Heart left ventricle (tissue), 16 donors: ENCODE data around the gene RNF112. TPM values are rescaled to one million over a fixed set of nuclear protein-coding genes. Genes with fewer than 3 reads are reported as not detected.

Source experiments
- ATAC-seq, 4 donors: fragments of 200-7000 bp; cut with Tn5 transposase; one replicate each; pipeline ENCODE4 v1.9.1; 2020 to 2022; ENCODE audit warnings: moderate library complexity in 4 of 4, mild to moderate bottlenecking in 3 of 4, moderate number of reproducible peaks in 1 of 4
- DNase-seq, 5 donors: peaks; one replicate each; pipeline ENCODE4 v3.0.0-alpha.2; 2020
- H3K27ac ChIP-seq, 12 donors: fragments of 200-600 bp; sonication (generic) in 4 of 12; one replicate each; pipeline versions ENCODE4 v1.5.0 to v1.8.0; 2016 to 2022; ENCODE audit warnings: mild to moderate bottlenecking in 2 of 12
- H3K27me3 ChIP-seq, 9 donors: fragments of 200-600 bp; sonication (generic) in 2 of 9; one replicate each; pipeline versions ENCODE4 v1.5.1 to v1.8.0; 2016 to 2022; ENCODE audit warnings: mild to moderate bottlenecking in 3 of 9
- H3K36me3 ChIP-seq, 9 donors: fragments of 200-600 bp; sonication (generic) in 2 of 9; one replicate each; pipeline versions ENCODE4 v1.5.0 to v1.8.0; 2018 to 2022; ENCODE audit warnings: mild to moderate bottlenecking in 2 of 9
- H3K4me1 ChIP-seq, 12 donors: fragments of 200-600 bp; sonication (generic) in 4 of 12; one replicate each; pipeline versions ENCODE4 v1.5.0 to v1.8.0; 2016 to 2022; ENCODE audit warnings: mild to moderate bottlenecking in 3 of 12
- H3K4me3 ChIP-seq, 12 donors: fragments of 200-600 bp; sonication (generic) in 4 of 12; one replicate each; pipeline versions ENCODE4 v1.5.0 to v1.8.0; 2017 to 2022; ENCODE audit warnings: mild to moderate bottlenecking in 9 of 12, moderate library complexity in 4 of 12
- H3K9me3 ChIP-seq, 12 donors: fragments of 200-600 bp; sonication (generic) in 4 of 12; one replicate each; pipeline versions ENCODE4 v1.5.0 to v1.8.0; 2016 to 2022; ENCODE audit warnings: mild to moderate bottlenecking in 1 of 12
- POLR2A ChIP-seq, 2 donors: fragments of 450-650 bp; IDR thresholded peaks; one replicate each; pipeline ENCODE4 v1.6.1; 2017; ENCODE audit warnings: antibody characterized with exemption in 2 of 2, mild to moderate bottlenecking in 2 of 2, moderate library complexity in 2 of 2
- WGBS, 4 donors: extraction: QIAGEN DNeasy Blood & Tissue Kit in 2 of 4; methylation state at CpG; one replicate each; pipeline versions ENCODE4 v1.1.5 to v1.1.7; 2013 to 2018; 5-methylcytosine and 5-hydroxymethylcytosine counted together
- intact Hi-C, 10 donors: fragments of 100-400 bp; cut with DNase I; formaldehyde crosslinking; loops; one replicate each; pipeline versions ENCODE4 v1.11.1 to v1.14.2; 2022
- polyA plus RNA-seq, 2 donors: library from polyadenylated mRNA; stranded (reverse); fragments of 200-250 nt; gene quantifications; one replicate each; pipeline ENCODE4 v1.2.3, GENCODE V29; 2013
- total RNA-seq, 9 donors: library from RNA; depleted of rRNA in 2 of 9; stranded (reverse); fragments of >200 nt in 2 of 9; fragmentation: NEBNext Ultra II Directional in 3 of 9; extraction: Animal tissue kit (Norgen Biotek cat#: 25700) in 3 of 9; gene quantifications; one replicate each; pipeline versions ENCODE4 v1.1.0 to v1.2.4, GENCODE V29; 2016 to 2023
- TF ChIP-seq, protein P1 (sequence below), 12 donors: fragments of 200-600 bp; sonication (generic) in 4 of 12; IDR thresholded peaks; one replicate each; pipeline versions ENCODE4 v1.5.0 to v1.8.0; 2018 to 2022; ENCODE audit warnings: antibody characterized with exemption in 12 of 12, mild to moderate bottlenecking in 5 of 12
- donor health status: ischemic (EF 13 %, LVEDD 7.1; RV severe dilation, severe dysfunction).
- donor health status: healthy with polysubstance abuse.
- donor health status: DM: no; HTN: yes; CAD: no.
- donor health status: DM: no; HTN: no; CAD: no.
- donor health status: ischemic (EF 25% LVEDD 6.9; RV normal size, moderate dysfunction).
- donor health status: ischemic (EF 25% LVEDD 5.7; RV mildly dilated, moderate dysfunction).
- donor health status: healthy.
- donor health status: DM: yes; HTN: yes; CAD: no.
- donor health status: ischemic (EF 35%, LVEDD 5.7; RV mildly dilated, moderate dysfunction).
- donor health status: nonischemic (EF 11% LVEDD 7.7; RV severe dilation, severe dysfunction).
- donor health status: DM: yes; HTN: yes; CAD: no.
- donor health status: PGD.
- donor health status: ischemic (EF 29% LVEDD 5.4; RV normal size, mild dysfunction).
- donor health status: nonischemic (EF 23%, LVEDD 6.1; RV moderate dilation, normal function).

Gene RNF112
- total and polyA plus RNA-seq, 11 donors = 0.45 to 3.0 (median 1.4) TPM

DNA sequence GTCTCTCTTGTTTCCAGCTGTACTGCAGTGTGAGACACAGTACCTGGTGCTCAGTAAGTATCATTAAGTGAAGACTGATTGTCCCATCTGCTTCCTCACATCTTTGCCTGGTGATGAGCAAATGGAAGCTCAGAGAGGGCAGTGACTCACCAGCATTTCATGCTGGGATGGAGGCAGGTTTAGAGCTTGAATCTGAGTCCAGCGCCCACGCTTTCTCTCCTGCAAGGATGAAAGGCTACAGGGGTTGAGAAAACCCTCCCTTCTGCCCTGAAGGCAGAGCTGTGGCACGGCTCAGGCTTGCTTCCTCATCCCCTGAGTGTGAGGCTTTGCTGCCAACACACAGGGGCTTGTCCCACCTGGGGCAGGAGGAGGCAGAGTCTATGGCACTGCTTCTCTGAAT, 1.5 kb upstream of the RNF112 start:
- Histone ChIP-seq H3K36me3 (no peaks in the 10 kb centered on the region), H3K4me1 (peaks cover 0 to 14% (median 0%) of the 10 kb centered on the region in 12 donors), H3K9me3 (no peaks in the 10 kb centered on the region), H3K27me3 (no peaks in the 10 kb centered on the region), H3K4me3 (no peak overlapping the region), H3K27ac (no peak overlapping the region)
- no peak for ATAC-seq
- 89 to 100% (median 93%) methylated on average over 3 of the region's 3 CpGs for WGBS, 4 donors
- no peak for DNase-seq
- TF ChIP-seq, protein P1, sequence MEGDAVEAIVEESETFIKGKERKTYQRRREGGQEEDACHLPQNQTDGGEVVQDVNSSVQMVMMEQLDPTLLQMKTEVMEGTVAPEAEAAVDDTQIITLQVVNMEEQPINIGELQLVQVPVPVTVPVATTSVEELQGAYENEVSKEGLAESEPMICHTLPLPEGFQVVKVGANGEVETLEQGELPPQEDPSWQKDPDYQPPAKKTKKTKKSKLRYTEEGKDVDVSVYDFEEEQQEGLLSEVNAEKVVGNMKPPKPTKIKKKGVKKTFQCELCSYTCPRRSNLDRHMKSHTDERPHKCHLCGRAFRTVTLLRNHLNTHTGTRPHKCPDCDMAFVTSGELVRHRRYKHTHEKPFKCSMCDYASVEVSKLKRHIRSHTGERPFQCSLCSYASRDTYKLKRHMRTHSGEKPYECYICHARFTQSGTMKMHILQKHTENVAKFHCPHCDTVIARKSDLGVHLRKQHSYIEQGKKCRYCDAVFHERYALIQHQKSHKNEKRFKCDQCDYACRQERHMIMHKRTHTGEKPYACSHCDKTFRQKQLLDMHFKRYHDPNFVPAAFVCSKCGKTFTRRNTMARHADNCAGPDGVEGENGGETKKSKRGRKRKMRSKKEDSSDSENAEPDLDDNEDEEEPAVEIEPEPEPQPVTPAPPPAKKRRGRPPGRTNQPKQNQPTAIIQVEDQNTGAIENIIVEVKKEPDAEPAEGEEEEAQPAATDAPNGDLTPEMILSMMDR (IDR thresholded peaks at IDR 0.05) = no peak
- TF ChIP-seq POLR2A (IDR thresholded peaks at IDR 0.05) = no peak
- intact Hi-C loops = no loop called here

DNA sequence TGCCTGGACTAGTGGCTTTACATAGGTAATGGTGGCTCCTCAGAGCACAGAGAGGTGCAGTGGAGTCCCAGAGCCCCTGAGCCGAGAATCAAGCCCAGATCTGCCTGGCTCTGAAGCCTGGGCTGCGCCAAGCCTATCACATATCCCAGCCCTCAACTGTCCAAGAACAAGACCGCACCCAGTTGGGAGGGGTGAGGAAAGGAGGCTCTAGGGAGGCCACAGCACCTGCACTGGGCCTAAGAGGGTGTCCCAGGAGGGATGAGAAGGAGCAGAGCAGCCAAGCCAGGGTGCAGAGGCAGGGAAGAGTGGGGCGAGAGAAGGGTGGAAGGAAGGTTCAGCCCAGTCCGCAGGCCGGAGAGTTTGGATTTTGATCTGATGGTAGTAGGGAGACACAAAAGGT, 941 bp upstream of the RNF112 start:
- H3K4me1 ChIP-seq = peaks cover 0 to 14% (median 0%) of the 10 kb centered on the region in 12 donors
- no peak for ATAC-seq
- H3K27me3 ChIP-seq = no peaks in the 10 kb centered on the region
- no peak for DNase-seq
- no peak overlapping the region for H3K27ac ChIP-seq
- TF ChIP-seq POLR2A (IDR thresholded peaks at IDR 0.05) = no peak
- TF ChIP-seq, protein P1 (IDR thresholded peaks at IDR 0.05) = no peak
- intact Hi-C loops = loop anchor here in 1 of 10 donors (5.0 kb wide), 1 partner anchor 38 kb away; no protein-coding TSS in a partner anchor
- H3K36me3 ChIP-seq = no peaks in the 10 kb centered on the region
- H3K4me3 ChIP-seq = no peak overlapping the region
- no peaks in the 10 kb centered on the region for H3K9me3 ChIP-seq
- 90 to 96% (median 95%) methylated on average over 6 of the region's 6 CpGs for WGBS, 4 donors

DNA sequence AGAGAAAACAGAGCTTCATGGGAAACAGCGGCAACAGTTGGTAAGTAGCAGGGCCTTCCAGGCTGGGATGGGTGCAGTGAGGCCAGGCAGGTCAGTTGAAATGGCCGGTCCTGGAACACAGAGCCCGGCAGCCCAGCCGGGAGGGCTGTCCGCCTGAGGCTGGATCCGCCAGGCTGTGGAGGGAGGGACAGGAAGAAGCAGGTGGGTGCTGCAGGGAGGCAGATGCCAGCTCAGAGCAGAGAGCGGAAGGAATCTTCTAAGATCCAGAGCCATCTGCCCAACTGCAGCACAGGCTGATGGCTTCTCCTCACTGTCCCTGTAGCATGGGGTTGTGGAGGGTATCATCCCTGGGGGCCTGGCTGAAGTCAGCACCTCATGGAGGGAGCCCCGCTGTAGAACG, 599 bp downstream of the RNF112 start:
- intact Hi-C loops = loop anchor here in 1 of 10 donors (5.0 kb wide), 1 partner anchor 39 kb away; no protein-coding TSS in a partner anchor
- ATAC-seq = peak in 1 of 4 donors; percentile 31
- no peak for TF ChIP-seq POLR2A (IDR thresholded peaks at IDR 0.05)
- TF ChIP-seq, protein P1 (IDR thresholded peaks at IDR 0.05) = no peak
- no peaks in the 10 kb centered on the region for H3K36me3 ChIP-seq
- 51 to 70% (median 64%) methylated on average over 7 to 9 of the region's 9 CpGs for WGBS, 4 donors
- no peak overlapping the region for H3K27ac ChIP-seq
- H3K4me1 ChIP-seq = peaks cover 0 to 14% (median 0%) of the 10 kb centered on the region in 12 donors
- H3K9me3 ChIP-seq = no peaks in the 10 kb centered on the region
- H3K27me3 ChIP-seq = no peaks in the 10 kb centered on the region
- DNase-seq = no peak
- peak overlapping the region in 9 of 12 donors; percentile 2 to 55 (median 38) for H3K4me3 ChIP-seq

DNA sequence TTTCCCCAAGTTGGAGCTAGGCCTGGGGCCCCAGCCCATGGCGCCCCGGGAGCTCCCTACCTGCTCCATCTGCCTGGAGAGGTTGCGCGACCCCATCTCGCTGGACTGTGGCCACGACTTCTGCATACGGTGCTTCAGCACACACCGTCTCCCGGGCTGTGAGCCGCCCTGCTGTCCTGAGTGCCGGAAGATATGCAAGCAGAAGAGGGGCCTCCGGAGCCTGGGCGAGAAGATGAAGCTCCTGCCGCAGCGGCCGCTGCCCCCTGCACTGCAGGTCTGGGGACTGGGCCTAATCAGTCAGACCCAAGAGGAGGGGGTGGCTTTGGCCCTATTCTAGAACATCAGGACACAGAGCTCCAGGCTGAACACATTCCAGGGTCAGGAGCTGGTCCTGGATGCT, 1.5 kb downstream of the RNF112 start:
- DNase-seq = no peak
- 93 to 97% (median 95%) methylated on average over 5 to 16 of the region's 16 CpGs for WGBS, 4 donors
- Histone ChIP-seq H3K4me1 (peaks cover 0 to 14% (median 0%) of the 10 kb centered on the region in 12 donors), H3K27ac (no peak overlapping the region), H3K4me3 (no peak overlapping the region), H3K27me3 (no peaks in the 10 kb centered on the region), H3K36me3 (no peaks in the 10 kb centered on the region), H3K9me3 (no peaks in the 10 kb centered on the region)
- no peak for ATAC-seq
- intact Hi-C loops = loop anchor here in 1 of 10 donors (5.0 kb wide), 1 partner anchor 40 kb away; no protein-coding TSS in a partner anchor
- TF ChIP-seq, protein P1 (IDR thresholded peaks at IDR 0.05) = no peak
- no peak for TF ChIP-seq POLR2A (IDR thresholded peaks at IDR 0.05)
